ENCODE data around the gene PPP2R2C.

The PPP2R2C gene

GRCh38 chr4:6491235-6491634 lies 18.8 kb upstream of the PPP2R2C start:
- no peak overlapping the region for H3K4me3 ChIP-seq (ENCODE audit: low read depth, low read length)
- no peak for DNase-seq (ENCODE audit: low read depth)
- TF ChIP-seq CTCF (IDR thresholded peaks at IDR 0.05; ENCODE audit: low read depth, low read length, missing control alignments): no peak
- in situ Hi-C loops (cut with HindIII; ENCODE audit: low sequenced_read_pairs): no loop called here

- no peak for TF ChIP-seq CTCF (IDR thresholded peaks at IDR 0.05; ENCODE audit: low read depth, low read length, missing control alignments)
Measured at GRCh38 chr4:6489927-6490326, 17.5 kb upstream of the PPP2R2C start.

GRCh38 chr4:6487466-6487865 lies 15.1 kb upstream of the PPP2R2C start:
- in situ Hi-C loops (cut with HindIII; ENCODE audit: low sequenced_read_pairs): no loop called here
- no peak for TF ChIP-seq CTCF (IDR thresholded peaks at IDR 0.05; ENCODE audit: low read depth, low read length, missing control alignments)

More at GRCh38 chr4:6489927-6490326, 17.5 kb upstream of the PPP2R2C start:
- DNase-seq (ENCODE audit: low read depth): no peak
- H3K4me3 ChIP-seq (ENCODE audit: low read depth, low read length): no peak overlapping the region
- in situ Hi-C loops (cut with HindIII; ENCODE audit: low sequenced_read_pairs): no loop called here

GRCh38 chr4:6480534-6481088 lies 8.2 kb upstream of the PPP2R2C start:
- no peak overlapping the region for H3K4me3 ChIP-seq (ENCODE audit: low read depth, low read length)
- no peak for DNase-seq (ENCODE audit: low read depth)
- TF ChIP-seq CTCF (IDR thresholded peaks at IDR 0.05; ENCODE audit: low read depth, low read length, missing control alignments): no peak
- in situ Hi-C loops (cut with HindIII; ENCODE audit: low sequenced_read_pairs): no loop called here

More at GRCh38 chr4:6487466-6487865, 15.1 kb upstream of the PPP2R2C start:
- H3K4me3 ChIP-seq (ENCODE audit: low read depth, low read length): no peak overlapping the region
- DNase-seq (ENCODE audit: low read depth): no peak

GRCh38 chr4:6478546-6479220 lies 6.3 kb upstream of the PPP2R2C start:
- DNase-seq (ENCODE audit: low read depth): no peak
- no peak overlapping the region for H3K4me3 ChIP-seq (ENCODE audit: low read depth, low read length)
- TF ChIP-seq CTCF (IDR thresholded peaks at IDR 0.05; ENCODE audit: low read depth, low read length, missing control alignments): no peak
- in situ Hi-C loops (cut with HindIII; ENCODE audit: low sequenced_read_pairs): no loop called here

- TF ChIP-seq CTCF (IDR thresholded peaks at IDR 0.05; ENCODE audit: low read depth, low read length, missing control alignments): no peak
- in situ Hi-C loops (cut with HindIII; ENCODE audit: low sequenced_read_pairs): no loop called here
- H3K4me3 ChIP-seq (ENCODE audit: low read depth, low read length): no peak overlapping the region
- DNase-seq (ENCODE audit: low read depth): no peak
Measured at GRCh38 chr4:6476893-6477292, 4.5 kb upstream of the PPP2R2C start.
